ENCODE results near the gene FPGS.

FPGS gene

GRCh38 chr9:127788337-127789011 is 14.2 kb upstream of the FPGS start:
- no peak for DNase-seq (ENCODE audit: low spot score)

- DNase-seq (ENCODE audit: low spot score): no peak
Measured at GRCh38 chr9:127789179-127789578, 13.5 kb upstream of the FPGS start.

GRCh38 chr9:127790094-127790855 is 12.4 kb upstream of the FPGS start:
- DNase-seq (ENCODE audit: low spot score): no peak

- no peak for DNase-seq (ENCODE audit: low spot score)
Measured at GRCh38 chr9:127791085-127791484, 11.6 kb upstream of the FPGS start.

- DNase-seq (ENCODE audit: low spot score): no peak
Measured at GRCh38 chr9:127792417-127793031, 10.2 kb upstream of the FPGS start.

- no peak for DNase-seq (ENCODE audit: low spot score)
Measured at GRCh38 chr9:127793093-127793708, 9.5 kb upstream of the FPGS start.

GRCh38 chr9:127794001-127794791 is 8.5 kb upstream of the FPGS start:
- DNase-seq (ENCODE audit: low spot score): no peak

- DNase-seq (ENCODE audit: low spot score): no peak
Measured at GRCh38 chr9:127796225-127796813, 6.4 kb upstream of the FPGS start.

GRCh38 chr9:127796852-127797370 is 5.8 kb upstream of the FPGS start:
- DNase-seq (ENCODE audit: low spot score): no peak

- DNase-seq (ENCODE audit: low spot score): no peak
Measured at GRCh38 chr9:127801955-127802575, 617 bp upstream of the FPGS start.

- DNase-seq (ENCODE audit: low spot score): no peak
Measured at GRCh38 chr9:127803507-127804352, 1.0 kb downstream of the FPGS start.

- no peak for DNase-seq (ENCODE audit: low spot score)
Measured at GRCh38 chr9:127805620-127806019, 2.9 kb downstream of the FPGS start.

- DNase-seq (ENCODE audit: low spot score): no peak
Measured at GRCh38 chr9:127806871-127807270, 4.2 kb downstream of the FPGS start.

GRCh38 chr9:127808347-127809001 is 5.8 kb downstream of the FPGS start:
- no peak for DNase-seq (ENCODE audit: low spot score)

- DNase-seq (ENCODE audit: low spot score): no peak
Measured at GRCh38 chr9:127809002-127809539, 6.4 kb downstream of the FPGS start.

- no peak for DNase-seq (ENCODE audit: low spot score)
Measured at GRCh38 chr9:127809540-127810377, 7.1 kb downstream of the FPGS start.

GRCh38 chr9:127810378-127811187 is 7.9 kb downstream of the FPGS start:
- no peak for DNase-seq (ENCODE audit: low spot score)
